Glutamatergic neuron (in vitro differentiated cells): ENCODE data around the gene AKNAD1. TPM values are rescaled to one million over a fixed set of nuclear protein-coding genes. Genes with fewer than 3 reads are reported as not detected.

ENCODE experiments used
- DNase-seq: peaks from one replicate; pipeline ENCODE4 v3.0.0; 2022
- H3K27ac Mint-ChIP-seq: one replicate; pipeline ENCODE4 v1.8.0; 2020; ENCODE audit warnings: mild to moderate bottlenecking, mixed read lengths, inconsistent platforms; ENCODE audit not compliant: unreplicated experiment
- H3K27me3 Mint-ChIP-seq: one replicate; pipeline ENCODE4 v1.8.0; 2020; ENCODE audit warnings: mild to moderate bottlenecking, moderate library complexity, mixed read lengths, inconsistent platforms; ENCODE audit not compliant: unreplicated experiment
- H3K36me3 Mint-ChIP-seq: one replicate; pipeline ENCODE4 v1.8.0; 2020; ENCODE audit warnings: mild to moderate bottlenecking, mixed read lengths, inconsistent platforms; ENCODE audit not compliant: unreplicated experiment
- H3K4me1 Mint-ChIP-seq: one replicate; pipeline ENCODE4 v1.8.0; 2020; ENCODE audit warnings: mild to moderate bottlenecking, low read depth, mixed read lengths, inconsistent platforms; ENCODE audit not compliant: unreplicated experiment
- H3K4me3 Mint-ChIP-seq: one replicate; pipeline ENCODE4 v1.8.0; 2020; ENCODE audit warnings: mild to moderate bottlenecking, mixed read lengths, inconsistent platforms; ENCODE audit not compliant: unreplicated experiment
- H3K9me3 Mint-ChIP-seq: one replicate; pipeline ENCODE4 v1.8.0; 2020; ENCODE audit warnings: mild to moderate bottlenecking, moderate library complexity, mixed read lengths, inconsistent platforms; ENCODE audit not compliant: unreplicated experiment
- CTCF ChIP-seq: fragments of 200-600 bp; sonication (generic); IDR thresholded peaks from one replicate; pipeline ENCODE4 v1.5.0; 2021; ENCODE audit not compliant: partially characterized antibody, unreplicated experiment
- total RNA-seq: library from RNA; stranded (reverse); fragmentation: NEBNext Ultra II Directional; extraction: Animal tissue kit (Norgen Biotek cat#: 25700); gene quantifications from one replicate; pipeline ENCODE4 v1.2.1, GENCODE V29; 2021; ENCODE audit not compliant: unreplicated experiment

Gene AKNAD1
- total RNA-seq, 1 donor from 2014 or later: not detected

- no peaks in the 10 kb centered on the region for H3K9me3 Mint-ChIP-seq
- no peak overlapping the region for H3K4me3 Mint-ChIP-seq
- H3K27ac Mint-ChIP-seq: no peak overlapping the region
- H3K4me1 Mint-ChIP-seq: no peaks in the 10 kb centered on the region
- no peaks in the 10 kb centered on the region for H3K27me3 Mint-ChIP-seq
- H3K36me3 Mint-ChIP-seq: no peaks in the 10 kb centered on the region
- no peak for DNase-seq
- no peak for TF ChIP-seq CTCF
Observed at GRCh38 chr1:108884968-108885367, 28.1 kb upstream of the AKNAD1 start.

- Mint-ChIP-seq H3K4me3 (no peak overlapping the region), H3K27me3 (no peaks in the 10 kb centered on the region), H3K4me1 (peaks cover 4% of the 10 kb centered on the region), H3K36me3 (no peaks in the 10 kb centered on the region), H3K27ac (no peak overlapping the region), H3K9me3 (no peaks in the 10 kb centered on the region)
- no peak for DNase-seq
- TF ChIP-seq CTCF: no peak
Observed at GRCh38 chr1:108882837-108883236, 25.9 kb upstream of the AKNAD1 start.

- Mint-ChIP-seq H3K36me3 (no peaks in the 10 kb centered on the region), H3K27me3 (no peaks in the 10 kb centered on the region), H3K4me3 (no peak overlapping the region), H3K27ac (no peak overlapping the region), H3K9me3 (peaks cover 2% of the 10 kb centered on the region), H3K4me1 (peaks cover 8% of the 10 kb centered on the region)
- no peak for DNase-seq
- TF ChIP-seq CTCF: no peak
Observed at GRCh38 chr1:108881369-108881768, 24.5 kb upstream of the AKNAD1 start.

GRCh38 chr1:108880850-108881249, 24.0 kb upstream of the AKNAD1 start:
- Mint-ChIP-seq H3K27ac (no peak overlapping the region), H3K27me3 (no peaks in the 10 kb centered on the region), H3K36me3 (no peaks in the 10 kb centered on the region), H3K9me3 (peaks cover 2% of the 10 kb centered on the region), H3K4me1 (peaks cover 8% of the 10 kb centered on the region), H3K4me3 (no peak overlapping the region)
- no peak for DNase-seq
- TF ChIP-seq CTCF: no peak

GRCh38 chr1:108878678-108879077, 21.8 kb upstream of the AKNAD1 start:
- H3K4me3 Mint-ChIP-seq: peak overlapping the region; percentile 36
- no peak overlapping the region for H3K27ac Mint-ChIP-seq

More at GRCh38 chr1:108878678-108879077, 21.8 kb upstream of the AKNAD1 start:
- TF ChIP-seq CTCF: no peak
- Mint-ChIP-seq H3K9me3 (peaks cover 2% of the 10 kb centered on the region), H3K36me3 (no peaks in the 10 kb centered on the region), H3K4me1 (peaks cover 8% of the 10 kb centered on the region), H3K27me3 (no peaks in the 10 kb centered on the region)
- DNase-seq: no peak
